ENCODE results near the gene ELAVL4. TPM values are rescaled to one million over a fixed set of nuclear protein-coding genes. Genes with fewer than 3 reads are reported as not detected.

The ELAVL4 gene
- not detected for total RNA-seq

- ATAC-seq = no peak
These were observed at the start of gene ELAVL4 for GRCh38 chr1:50108497-50109059. Gene ELAVL4 (plus strand): TSS chr1:50108920. CDS start chr1:50109190, 270 bp downstream.

GRCh38 chr1:50060279-50060678 lies 48.4 kb upstream of the ELAVL4 start:
- ATAC-seq = no peak

GRCh38 chr1:50066806-50067205 lies 41.9 kb upstream of the ELAVL4 start:
- ATAC-seq = no peak

- no peak for ATAC-seq
These were observed 33.8 kb upstream of the ELAVL4 start for GRCh38 chr1:50074931-50075330.

- no peak for ATAC-seq
These were observed 31.4 kb upstream of the ELAVL4 start for GRCh38 chr1:50077273-50077672.

- no peak for ATAC-seq
These were observed 27.7 kb upstream of the ELAVL4 start for GRCh38 chr1:50080904-50081586.

GRCh38 chr1:50084389-50084788 lies 24.3 kb upstream of the ELAVL4 start:
- ATAC-seq = no peak

- ATAC-seq = no peak
These were observed 17.7 kb upstream of the ELAVL4 start for GRCh38 chr1:50091068-50091467.

GRCh38 chr1:50095716-50096115 lies 13.0 kb upstream of the ELAVL4 start:
- no peak for ATAC-seq

GRCh38 chr1:50097021-50097679 lies 11.6 kb upstream of the ELAVL4 start:
- no peak for ATAC-seq

GRCh38 chr1:50097791-50098190 lies 10.9 kb upstream of the ELAVL4 start:
- no peak for ATAC-seq

GRCh38 chr1:50098591-50099021 lies 10.1 kb upstream of the ELAVL4 start:
- ATAC-seq = no peak

- no peak for ATAC-seq
These were observed 9.1 kb upstream of the ELAVL4 start for GRCh38 chr1:50099654-50100053.

GRCh38 chr1:50103615-50104081 lies 5.1 kb upstream of the ELAVL4 start:
- no peak for ATAC-seq

GRCh38 chr1:50105433-50105832 lies 3.3 kb upstream of the ELAVL4 start:
- ATAC-seq = no peak

- ATAC-seq = no peak
These were observed 2.5 kb upstream of the ELAVL4 start for GRCh38 chr1:50106095-50106761.

GRCh38 chr1:50109116-50109515 lies 396 bp downstream of the ELAVL4 start:
- no peak for ATAC-seq

GRCh38 chr1:50109647-50110075 lies 941 bp downstream of the ELAVL4 start:
- no peak for ATAC-seq

GRCh38 chr1:50110151-50110550 lies 1.4 kb downstream of the ELAVL4 start:
- ATAC-seq = no peak

GRCh38 chr1:50110656-50111055 lies 1.9 kb downstream of the ELAVL4 start:
- no peak for ATAC-seq

GRCh38 chr1:50111503-50111902 lies 2.8 kb downstream of the ELAVL4 start:
- no peak for ATAC-seq

GRCh38 chr1:50112193-50112592 lies 3.5 kb downstream of the ELAVL4 start:
- no peak for ATAC-seq

GRCh38 chr1:50123071-50123470 lies 14.4 kb downstream of the ELAVL4 start:
- ATAC-seq = no peak
